ENCODE results near the gene POLR2B. TPM values are rescaled to one million over a fixed set of nuclear protein-coding genes. Genes with fewer than 3 reads are reported as not detected.
"Not testable (repeated sequence)": the region's sequence is repeated elsewhere in the genome, so short reads cannot be mapped to it uniquely, and the experiment has no call there.

POLR2B gene
- total RNA-seq, result 100 to 1,000 TPM in 1 of 3 donors, 10 to 100 TPM in 2; 66.1 to 112 (median 71.4) TPM

GRCh38 chr4:56978750-56979303 is at the start of gene POLR2B:
Gene POLR2B, plus strand, starts transcription at chr4:56978896. Its CDS starts 90 bp downstream, at chr4:56978986.
- H3K27ac ChIP-seq, result peak within 1 kb of the TSS; percentile 83 to 91
- peak within 1 kb of the TSS; percentile 83 to 95 (median 91) for H3K4me3 ChIP-seq
- H3K27me3 ChIP-seq, result no peaks in the 10 kb centered on the region
- H3K4me1 ChIP-seq, result peaks cover 0 to 12% of the 10 kb centered on the region in 2 donors
- TF ChIP-seq CTCF (IDR thresholded peaks at IDR 0.05) (no peak), POLR2A (IDR thresholded peaks at IDR 0.05) (peak; percentile 75), POLR2AphosphoS5 (IDR thresholded peaks at IDR 0.05) (peak; percentile 77 to 86 (median 79))
- H3K9me3 ChIP-seq, result no peaks in the 10 kb centered on the region
- peak; percentile 85 to 89 for DNase-seq (ENCODE audit: low spot score in 2 of 2)
- intact Hi-C loops (cut with DNase I; ENCODE audit: low total_unique reads), result no loop called here
- H3K36me3 ChIP-seq, result no peaks in the 10 kb centered on the region

- TF ChIP-seq POLR2AphosphoS5 (IDR thresholded peaks at IDR 0.05) (no peak), CTCF (IDR thresholded peaks at IDR 0.05) (no peak), POLR2A (IDR thresholded peaks at IDR 0.05) (no peak)
- intact Hi-C loops (cut with DNase I; ENCODE audit: low total_unique reads), result no loop called here
- H3K36me3 ChIP-seq, result no peaks in the 10 kb centered on the region
Measured at GRCh38 chr4:56930638-56931037, 48.1 kb upstream of the POLR2B start.

GRCh38 chr4:56931924-56932323 is 46.8 kb upstream of the POLR2B start:
- Histone ChIP-seq H3K4me1 (no peaks in the 10 kb centered on the region), H3K4me3 (no peak overlapping the region), H3K27me3 (no peaks in the 10 kb centered on the region), H3K9me3 (no peaks in the 10 kb centered on the region), H3K36me3 (no peaks in the 10 kb centered on the region), H3K27ac (no peak overlapping the region)
- TF ChIP-seq POLR2A (IDR thresholded peaks at IDR 0.05) (no peak), POLR2AphosphoS5 (IDR thresholded peaks at IDR 0.05) (no peak), CTCF (IDR thresholded peaks at IDR 0.05) (no peak)
- intact Hi-C loops (cut with DNase I; ENCODE audit: low total_unique reads), result no loop called here
- no peak for DNase-seq (ENCODE audit: low spot score in 2 of 2)

More at GRCh38 chr4:56930638-56931037, 48.1 kb upstream of the POLR2B start:
- Histone ChIP-seq H3K27ac (no peak overlapping the region), H3K27me3 (no peaks in the 10 kb centered on the region), H3K4me1 (no peaks in the 10 kb centered on the region), H3K9me3 (no peaks in the 10 kb centered on the region), H3K4me3 (no peak overlapping the region)
- DNase-seq (ENCODE audit: low spot score in 2 of 2), result no peak

GRCh38 chr4:56937262-56937661 is 41.4 kb upstream of the POLR2B start:
- no peaks in the 10 kb centered on the region for H3K9me3 ChIP-seq
- no peak overlapping the region for H3K27ac ChIP-seq
- DNase-seq (ENCODE audit: low spot score in 2 of 2), result no peak
- H3K36me3 ChIP-seq, result no peaks in the 10 kb centered on the region
- H3K4me3 ChIP-seq, result no peak overlapping the region
- no peaks in the 10 kb centered on the region for H3K27me3 ChIP-seq
- H3K4me1 ChIP-seq, result no peaks in the 10 kb centered on the region
- intact Hi-C loops (cut with DNase I; ENCODE audit: low total_unique reads), result no loop called here
- no peak for TF ChIP-seq POLR2AphosphoS5 (IDR thresholded peaks at IDR 0.05)
- no peak for TF ChIP-seq POLR2A (IDR thresholded peaks at IDR 0.05)
- no peak for TF ChIP-seq CTCF (IDR thresholded peaks at IDR 0.05)

GRCh38 chr4:56939826-56940225 is 38.9 kb upstream of the POLR2B start:
- H3K27me3 ChIP-seq; H3K36me3 ChIP-seq; intact Hi-C loops (cut with DNase I; ENCODE audit: low total_unique reads); H3K27ac ChIP-seq; DNase-seq (ENCODE audit: low spot score in 2 of 2); H3K4me3 ChIP-seq; H3K9me3 ChIP-seq; H3K4me1 ChIP-seq: not testable (repeated sequence)
